Activated gamma-delta T cell treated with anti-CD3 and anti-CD28 coated beads, Interleukin-2, amount 50 U/mL, for 16 hours (primary cell): ENCODE data around the gene MGAT5.

Experiments
- DNase-seq: peaks from one replicate; pipeline ENCODE4 v3.0.0-alpha.2; 2020; ENCODE audit warnings: low read depth

Gene MGAT5

GRCh38 chr2:134231965-134232340, 21.9 kb upstream of the MGAT5 start:
- no peak for DNase-seq

GRCh38 chr2:134232461-134232860, 21.4 kb upstream of the MGAT5 start:
- no peak for DNase-seq

GRCh38 chr2:134232868-134233727, 20.8 kb upstream of the MGAT5 start:
- no peak for DNase-seq

- no peak for DNase-seq
Observed at GRCh38 chr2:134233728-134234136, 20.1 kb upstream of the MGAT5 start.

- DNase-seq, result no peak
Observed at GRCh38 chr2:134234535-134234934, 19.3 kb upstream of the MGAT5 start.

- no peak for DNase-seq
Observed at GRCh38 chr2:134235510-134236144, 18.2 kb upstream of the MGAT5 start.

- no peak for DNase-seq
Observed at GRCh38 chr2:134238371-134238770, 15.5 kb upstream of the MGAT5 start.

- DNase-seq, result no peak
Observed at GRCh38 chr2:134240061-134240460, 13.8 kb upstream of the MGAT5 start.

GRCh38 chr2:134241911-134242310, 12.0 kb upstream of the MGAT5 start:
- DNase-seq, result no peak

GRCh38 chr2:134243244-134243643, 10.6 kb upstream of the MGAT5 start:
- no peak for DNase-seq

GRCh38 chr2:134244086-134244485, 9.8 kb upstream of the MGAT5 start:
- DNase-seq, result no peak

- no peak for DNase-seq
Observed at GRCh38 chr2:134244587-134244986, 9.3 kb upstream of the MGAT5 start.

GRCh38 chr2:134245340-134245984, 8.4 kb upstream of the MGAT5 start:
- DNase-seq, result peak; percentile 69

- DNase-seq, result no peak
Observed at GRCh38 chr2:134246154-134246874, 7.6 kb upstream of the MGAT5 start.

GRCh38 chr2:134247679-134248078, 6.2 kb upstream of the MGAT5 start:
- no peak for DNase-seq

GRCh38 chr2:134248913-134249312, 5.0 kb upstream of the MGAT5 start:
- no peak for DNase-seq

- DNase-seq, result no peak
Observed at GRCh38 chr2:134249755-134250154, 4.1 kb upstream of the MGAT5 start.

GRCh38 chr2:134250840-134251461, 2.9 kb upstream of the MGAT5 start:
- DNase-seq, result no peak

GRCh38 chr2:134252092-134252750, 1.7 kb upstream of the MGAT5 start:
- no peak for DNase-seq

- no peak for DNase-seq
Observed at GRCh38 chr2:134253117-134253704, 661 bp upstream of the MGAT5 start.

- DNase-seq, result no peak
Observed at GRCh38 chr2:134254824-134255223, 952 bp downstream of the MGAT5 start.
